WTC11 (cell line): ENCODE data around the gene SLC8A2.

ENCODE experiments used
- ATF2 ChIP-seq: sonication (generic); formaldehyde crosslinking; IDR thresholded peaks from 2 replicates; pipeline ENCODE4 v1.8.1; 2022; ENCODE audit warnings: low read depth, missing genetic modification reagents, borderline replicate concordance
- ATF3 ChIP-seq: sonication (generic); formaldehyde crosslinking; conservative IDR thresholded peaks from 2 replicates; pipeline ENCODE4 v1.8.1; 2022; ENCODE audit warnings: mild to moderate bottlenecking, missing genetic modification reagents
- CTCF ChIP-seq: fragments of 200-600 bp; IDR thresholded peaks from 2 replicates; pipeline ENCODE4 v1.8.0; 2022; ENCODE audit warnings: antibody characterized with exemption
- ETV6 ChIP-seq: sonication (generic); formaldehyde crosslinking; IDR thresholded peaks from 2 replicates; pipeline ENCODE4 v1.8.1; 2022; ENCODE audit warnings: mild to moderate bottlenecking, missing genetic modification reagents
- FOXP4 ChIP-seq: sonication (generic); formaldehyde crosslinking; IDR thresholded peaks from 2 replicates; pipeline ENCODE4 v1.8.0; 2022; ENCODE audit warnings: mild to moderate bottlenecking, missing genetic modification reagents
- GTF2I ChIP-seq: fragments of 250-450 bp; sonication (Bioruptor Pico); conservative IDR thresholded peaks from 2 replicates; pipeline ENCODE4 v1.4.0; 2021; ENCODE audit warnings: mild to moderate bottlenecking
- NR1H2 ChIP-seq: sonication (generic); formaldehyde crosslinking; IDR thresholded peaks from 2 replicates; pipeline ENCODE4 v1.9.0; 2021; ENCODE audit warnings: mild to moderate bottlenecking, moderate library complexity, missing genetic modification reagents
- NR2C2 ChIP-seq: sonication (generic); formaldehyde crosslinking; IDR thresholded peaks from 2 replicates; pipeline ENCODE4 v1.8.0; 2022; ENCODE audit warnings: mild to moderate bottlenecking, missing genetic modification reagents
- SP1 ChIP-seq: sonication (generic); formaldehyde crosslinking; conservative IDR thresholded peaks from 2 replicates; pipeline ENCODE4 v1.8.1; 2022; ENCODE audit warnings: missing genetic modification reagents
- TCF7 ChIP-seq: sonication (generic); formaldehyde crosslinking; IDR thresholded peaks from 2 replicates; pipeline ENCODE4 v1.8.0; 2022; ENCODE audit warnings: mild to moderate bottlenecking, low read depth, missing genetic modification reagents, moderate library complexity
- USF1 ChIP-seq: sonication (generic); formaldehyde crosslinking; IDR thresholded peaks from 2 replicates; pipeline ENCODE4 v1.8.0; 2022; ENCODE audit warnings: mild to moderate bottlenecking, missing genetic modification reagents
- ZSCAN18 ChIP-seq: fragments of 250-450 bp; sonication (Bioruptor Pico); IDR thresholded peaks from 2 replicates; pipeline ENCODE4 v2.1.2; 2022; ENCODE audit warnings: mild to moderate bottlenecking, moderate library complexity

GRCh38 chr19:47494211-47494547 lies 22.5 kb upstream of the SLC8A2 start:
- no peak for TF ChIP-seq SP1 (CRISPR knock-in tag)
- TF ChIP-seq ZSCAN18 (CRISPR knock-in tag) = no peak
- TF ChIP-seq ETV6 (CRISPR knock-in tag) = no peak
- TF ChIP-seq NR2C2 (CRISPR knock-in tag) = no peak
- TF ChIP-seq CTCF = no peak
- TF ChIP-seq GTF2I (CRISPR knock-in tag) = no peak
- no peak for TF ChIP-seq ATF2 (CRISPR knock-in tag)
- no peak for TF ChIP-seq NR1H2 (CRISPR knock-in tag)
- no peak for TF ChIP-seq USF1 (CRISPR knock-in tag)
- no peak for TF ChIP-seq FOXP4 (CRISPR knock-in tag)
- no peak for TF ChIP-seq ATF3 (CRISPR knock-in tag)
- TF ChIP-seq TCF7 (CRISPR knock-in tag) = no peak
